ENCODE results near the gene ATG7. TPM values are rescaled to one million over a fixed set of nuclear protein-coding genes. Genes with fewer than 3 reads are reported as not detected.

The ATG7 gene
- total RNA-seq, 1 donor from 2014 or later, result 31.3 TPM

GRCh38 chr3:11362600-11362999 is 90.4 kb downstream of the ATG7 start:
- DNase-seq (ENCODE audit: low read depth), result no peak
- TF ChIP-seq CTCF (IDR thresholded peaks at IDR 0.05; ENCODE audit: insufficient read depth, low read length, poor library complexity, severe bottlenecking), result no peak

GRCh38 chr3:11363715-11364114 is 91.5 kb downstream of the ATG7 start:
- H3K36me3 ChIP-seq (ENCODE audit: control insufficient read depth, insufficient read depth, low read length), result peaks cover 2% of the 10 kb centered on the region
- DNase-seq (ENCODE audit: low read depth), result no peak

More at GRCh38 chr3:11362600-11362999, 90.4 kb downstream of the ATG7 start:
- Histone ChIP-seq H3K4me3 (ENCODE audit: low read depth, low read length) (no peak overlapping the region), H3K27me3 (ENCODE audit: control insufficient read depth, insufficient read depth, low read length) (no peaks in the 10 kb centered on the region), H3K36me3 (ENCODE audit: control insufficient read depth, insufficient read depth, low read length) (peaks cover 4% of the 10 kb centered on the region)

GRCh38 chr3:11364181-11364580 is 92.0 kb downstream of the ATG7 start:
- Histone ChIP-seq H3K4me3 (ENCODE audit: low read depth, low read length) (no peak overlapping the region), H3K27me3 (ENCODE audit: control insufficient read depth, insufficient read depth, low read length) (no peaks in the 10 kb centered on the region), H3K36me3 (ENCODE audit: control insufficient read depth, insufficient read depth, low read length) (peaks cover 2% of the 10 kb centered on the region)
- DNase-seq (ENCODE audit: low read depth), result no peak
- no peak for TF ChIP-seq CTCF (IDR thresholded peaks at IDR 0.05; ENCODE audit: insufficient read depth, low read length, poor library complexity, severe bottlenecking)

More at GRCh38 chr3:11363715-11364114, 91.5 kb downstream of the ATG7 start:
- Histone ChIP-seq H3K27me3 (ENCODE audit: control insufficient read depth, insufficient read depth, low read length) (no peaks in the 10 kb centered on the region), H3K4me3 (ENCODE audit: low read depth, low read length) (no peak overlapping the region)
- no peak for TF ChIP-seq CTCF (IDR thresholded peaks at IDR 0.05; ENCODE audit: insufficient read depth, low read length, poor library complexity, severe bottlenecking)

- TF ChIP-seq CTCF (IDR thresholded peaks at IDR 0.05; ENCODE audit: insufficient read depth, low read length, poor library complexity, severe bottlenecking), result no peak
- no peak overlapping the region for H3K4me3 ChIP-seq (ENCODE audit: low read depth, low read length)
- no peaks in the 10 kb centered on the region for H3K27me3 ChIP-seq (ENCODE audit: control insufficient read depth, insufficient read depth, low read length)
- peaks cover 2% of the 10 kb centered on the region for H3K36me3 ChIP-seq (ENCODE audit: control insufficient read depth, insufficient read depth, low read length)
- DNase-seq (ENCODE audit: low read depth), result no peak
These were observed 95.0 kb downstream of the ATG7 start for GRCh38 chr3:11367143-11367693.

- no peak for TF ChIP-seq CTCF (IDR thresholded peaks at IDR 0.05; ENCODE audit: insufficient read depth, low read length, poor library complexity, severe bottlenecking)
- H3K36me3 ChIP-seq (ENCODE audit: control insufficient read depth, insufficient read depth, low read length), result no peaks in the 10 kb centered on the region
These were observed 98.0 kb downstream of the ATG7 start for GRCh38 chr3:11370191-11370590.

GRCh38 chr3:11370966-11371365 is 98.8 kb downstream of the ATG7 start:
- TF ChIP-seq CTCF (IDR thresholded peaks at IDR 0.05; ENCODE audit: insufficient read depth, low read length, poor library complexity, severe bottlenecking), result no peak
- DNase-seq (ENCODE audit: low read depth), result no peak
- Histone ChIP-seq H3K27me3 (ENCODE audit: control insufficient read depth, insufficient read depth, low read length) (no peaks in the 10 kb centered on the region), H3K4me3 (ENCODE audit: low read depth, low read length) (no peak overlapping the region), H3K36me3 (ENCODE audit: control insufficient read depth, insufficient read depth, low read length) (no peaks in the 10 kb centered on the region)

More at GRCh38 chr3:11370191-11370590, 98.0 kb downstream of the ATG7 start:
- Histone ChIP-seq H3K27me3 (ENCODE audit: control insufficient read depth, insufficient read depth, low read length) (no peaks in the 10 kb centered on the region), H3K4me3 (ENCODE audit: low read depth, low read length) (no peak overlapping the region)
- DNase-seq (ENCODE audit: low read depth), result no peak

Data from kidney epithelial cell (primary cell).